Osteoblast (primary cell): ENCODE data around the gene DHRS13. TPM values are rescaled to one million over a fixed set of nuclear protein-coding genes. Genes with fewer than 3 reads are reported as not detected.
"Not testable (repeated sequence)": the region's sequence is repeated elsewhere in the genome, so short reads cannot be mapped to it uniquely, and the experiment has no call there.

ENCODE experiments used
- DNase-seq: peaks from one replicate; pipeline ENCODE4 v3.0.0; 2011; ENCODE audit warnings: low spot score, mixed read lengths; ENCODE audit not compliant: insufficient read length; ENCODE audit errors: missing footprints
- H2AFZ ChIP-seq: 2 replicates; pipeline ENCODE4 v1.6.0; 2011; ENCODE audit warnings: mild to moderate bottlenecking, low read length
- H3K27ac ChIP-seq: 2 replicates; pipeline ENCODE4 v1.5.1; 2011; ENCODE audit warnings: mild to moderate bottlenecking, low read depth, low read length, moderate library complexity
- H3K27me3 ChIP-seq: 2 replicates; pipeline ENCODE4 v1.6.0; 2012; ENCODE audit warnings: mild to moderate bottlenecking, control low read depth, inconsistent platforms, low read length, moderate library complexity; ENCODE audit not compliant: insufficient read depth
- H3K36me3 ChIP-seq: 2 replicates; pipeline ENCODE4 v1.5.1; 2011; ENCODE audit warnings: mild to moderate bottlenecking, low read length, control low read depth, moderate library complexity; ENCODE audit not compliant: insufficient read depth
- H3K4me1 ChIP-seq: 2 replicates; pipeline ENCODE4 v1.5.1; 2011; ENCODE audit warnings: mild to moderate bottlenecking, low read length, control low read depth, moderate library complexity; ENCODE audit not compliant: insufficient read depth
- H3K4me2 ChIP-seq: 2 replicates; pipeline ENCODE4 v1.6.0; 2011; ENCODE audit warnings: mild to moderate bottlenecking, low read length; ENCODE audit not compliant: insufficient read depth
- H3K4me3 ChIP-seq: fragments of 200-600 bp; sonication (generic); 3 replicates; pipeline ENCODE4 v1.5.1; 2012; ENCODE audit warnings: mild to moderate bottlenecking, low read length, inconsistent platforms; ENCODE audit not compliant: insufficient read depth
- H3K79me2 ChIP-seq: 2 replicates; pipeline ENCODE4 v1.6.0; 2012; ENCODE audit warnings: mild to moderate bottlenecking, low read length, control low read depth, inconsistent platforms; ENCODE audit not compliant: insufficient read depth
- H3K9me3 ChIP-seq: 2 replicates; pipeline ENCODE4 v1.5.1; 2011; ENCODE audit warnings: low read depth, low read length, control low read depth
- H4K20me1 ChIP-seq: 2 replicates; pipeline ENCODE4 v1.6.0; 2012; ENCODE audit warnings: mild to moderate bottlenecking, low read length, control low read depth; ENCODE audit not compliant: insufficient read depth
- total RNA-seq: library from RNA; depleted of rRNA; stranded (reverse); fragments of >200 nt; gene quantifications from 2 replicates; pipeline ENCODE4 v1.2.3, GENCODE V29; 2012
- TF ChIP-seq, protein P1 (sequence below): IDR thresholded peaks from 2 replicates; pipeline ENCODE4 v1.5.1; 2011; ENCODE audit warnings: mild to moderate bottlenecking, low read depth, low read length, moderate library complexity; ENCODE audit errors: extremely low read depth

DHRS13 gene
- total RNA-seq, 1 donor = 6.2 TPM

DNA sequence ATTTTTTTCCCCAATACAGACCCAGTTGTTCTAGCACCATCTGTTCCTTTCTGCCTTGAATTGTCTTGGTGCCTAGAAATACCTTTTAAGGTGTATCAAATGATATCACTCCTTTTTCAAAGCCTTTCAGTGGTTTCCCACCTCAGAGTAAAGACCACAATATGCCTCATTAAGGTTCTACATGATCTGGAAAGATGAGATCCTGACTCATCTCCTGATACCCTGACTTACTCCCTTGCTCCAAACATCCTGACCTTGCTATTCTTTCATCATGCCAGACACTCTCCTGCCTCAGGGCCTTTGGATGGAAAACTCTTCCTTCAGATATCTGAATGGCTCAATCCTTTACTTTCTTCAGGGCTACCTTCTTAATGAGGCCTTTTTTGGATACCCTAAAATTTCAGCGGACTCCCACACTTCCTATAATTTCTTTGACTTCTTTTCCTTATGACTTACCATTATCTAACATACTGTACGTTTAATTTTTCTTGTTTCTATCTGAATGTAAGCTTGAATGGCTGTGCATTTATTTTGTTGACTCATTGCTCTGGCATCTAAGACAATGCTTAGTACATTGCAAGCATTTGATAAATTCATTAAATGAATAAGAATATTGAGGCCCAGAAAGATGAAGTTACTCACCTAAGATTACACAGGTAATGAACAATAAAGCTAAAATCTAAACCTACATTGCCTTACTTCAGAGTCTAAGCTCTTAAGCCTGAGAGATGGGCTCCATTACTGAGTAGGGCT is 24.5 kb downstream of the DHRS13 start:
- Histone ChIP-seq H3K36me3 (peaks cover 29% of the 10 kb centered on the region), H3K9me3 (no peaks in the 10 kb centered on the region), H3K4me2 (no peak overlapping the region), H3K79me2 (no peaks in the 10 kb centered on the region), H3K27ac (no peak overlapping the region), H3K4me1 (no peaks in the 10 kb centered on the region), H4K20me1 (no peaks in the 10 kb centered on the region), H2AFZ (no peak overlapping the region), H3K27me3 (no peaks in the 10 kb centered on the region), H3K4me3 (no peak overlapping the region)
- TF ChIP-seq, protein P1, sequence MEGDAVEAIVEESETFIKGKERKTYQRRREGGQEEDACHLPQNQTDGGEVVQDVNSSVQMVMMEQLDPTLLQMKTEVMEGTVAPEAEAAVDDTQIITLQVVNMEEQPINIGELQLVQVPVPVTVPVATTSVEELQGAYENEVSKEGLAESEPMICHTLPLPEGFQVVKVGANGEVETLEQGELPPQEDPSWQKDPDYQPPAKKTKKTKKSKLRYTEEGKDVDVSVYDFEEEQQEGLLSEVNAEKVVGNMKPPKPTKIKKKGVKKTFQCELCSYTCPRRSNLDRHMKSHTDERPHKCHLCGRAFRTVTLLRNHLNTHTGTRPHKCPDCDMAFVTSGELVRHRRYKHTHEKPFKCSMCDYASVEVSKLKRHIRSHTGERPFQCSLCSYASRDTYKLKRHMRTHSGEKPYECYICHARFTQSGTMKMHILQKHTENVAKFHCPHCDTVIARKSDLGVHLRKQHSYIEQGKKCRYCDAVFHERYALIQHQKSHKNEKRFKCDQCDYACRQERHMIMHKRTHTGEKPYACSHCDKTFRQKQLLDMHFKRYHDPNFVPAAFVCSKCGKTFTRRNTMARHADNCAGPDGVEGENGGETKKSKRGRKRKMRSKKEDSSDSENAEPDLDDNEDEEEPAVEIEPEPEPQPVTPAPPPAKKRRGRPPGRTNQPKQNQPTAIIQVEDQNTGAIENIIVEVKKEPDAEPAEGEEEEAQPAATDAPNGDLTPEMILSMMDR = no peak
- DNase-seq = peak; percentile 42

DNA sequence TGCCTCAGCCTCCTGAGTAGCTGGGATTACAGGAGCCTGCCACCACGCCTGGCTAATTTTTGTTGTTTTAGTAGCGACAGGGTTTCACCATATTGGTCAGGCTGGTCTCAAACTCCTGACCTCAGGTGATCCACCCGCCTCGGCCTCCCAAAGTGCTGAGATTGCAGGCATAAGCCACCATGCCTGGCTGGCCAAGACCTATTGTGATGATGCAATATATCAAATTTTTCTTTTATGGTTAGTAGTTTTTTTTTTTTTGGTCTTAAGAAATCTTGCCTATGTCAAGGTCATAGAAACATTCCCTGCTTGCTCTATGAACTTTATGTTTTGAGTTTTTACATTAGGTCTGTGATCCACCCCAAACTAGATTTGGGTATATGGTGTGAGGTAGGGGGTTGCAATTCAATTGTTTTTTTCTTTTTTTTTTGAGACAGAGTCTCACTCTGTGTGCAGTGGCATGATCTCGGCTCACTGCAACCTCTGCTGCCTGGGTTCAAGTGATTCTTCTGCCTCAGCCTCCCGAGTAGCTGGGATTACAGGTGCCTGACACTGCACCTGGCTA is 25.6 kb downstream of the DHRS13 start:
- H4K20me1 ChIP-seq, H3K4me2 ChIP-seq: not testable (repeated sequence)

DNA sequence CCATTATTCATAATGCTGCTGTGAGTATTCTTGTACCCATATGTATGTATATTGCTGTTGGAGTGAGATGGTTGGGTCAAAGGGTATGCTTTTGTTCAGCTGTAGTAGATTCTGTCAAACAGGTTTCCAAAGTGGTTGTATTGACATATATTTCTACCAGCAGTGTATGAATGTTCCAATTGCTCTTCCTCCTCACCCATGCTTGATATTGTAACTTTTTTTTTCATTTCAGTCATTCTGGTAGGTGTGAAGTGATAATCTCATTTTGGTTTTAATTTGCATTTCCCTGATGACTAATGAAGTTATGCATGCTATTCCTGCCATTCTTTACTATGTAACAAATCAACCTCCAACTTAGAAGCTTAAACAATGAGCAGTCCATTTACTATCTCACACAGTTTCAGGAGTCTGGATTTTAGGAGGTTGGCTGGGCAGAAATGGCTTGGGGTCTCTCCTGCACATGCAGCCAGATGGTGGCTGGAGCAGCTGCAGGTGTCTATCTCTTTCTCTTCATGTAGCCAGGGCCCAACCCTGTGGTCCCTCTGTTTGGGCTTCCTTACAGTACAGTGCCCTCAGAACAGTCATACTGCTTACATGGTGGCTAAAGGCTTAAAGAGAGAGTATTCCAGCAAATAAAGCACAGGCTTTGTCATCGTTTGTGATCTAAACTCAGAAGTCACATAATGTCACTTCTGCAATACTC is 26.9 kb downstream of the DHRS13 start:
- Histone ChIP-seq H3K4me2 (no peak overlapping the region), H4K20me1 (no peaks in the 10 kb centered on the region), H3K27me3 (no peaks in the 10 kb centered on the region), H3K9me3 (no peaks in the 10 kb centered on the region), H3K27ac (no peak overlapping the region), H3K79me2 (no peaks in the 10 kb centered on the region), H3K4me1 (no peaks in the 10 kb centered on the region), H3K4me3 (no peak overlapping the region), H3K36me3 (peaks cover 11% of the 10 kb centered on the region), H2AFZ (no peak overlapping the region)
- TF ChIP-seq, protein P1 = no peak
- no peak for DNase-seq

More for the DNA sequence above, 25.6 kb downstream of the DHRS13 start:
- H3K79me2 ChIP-seq, H3K9me3 ChIP-seq, H3K4me3 ChIP-seq, H3K27me3 ChIP-seq, DNase-seq, H2AFZ ChIP-seq, H3K4me1 ChIP-seq, H3K27ac ChIP-seq: not testable (repeated sequence)
- H3K36me3 ChIP-seq = peaks cover 19% of the 10 kb centered on the region

DNA sequence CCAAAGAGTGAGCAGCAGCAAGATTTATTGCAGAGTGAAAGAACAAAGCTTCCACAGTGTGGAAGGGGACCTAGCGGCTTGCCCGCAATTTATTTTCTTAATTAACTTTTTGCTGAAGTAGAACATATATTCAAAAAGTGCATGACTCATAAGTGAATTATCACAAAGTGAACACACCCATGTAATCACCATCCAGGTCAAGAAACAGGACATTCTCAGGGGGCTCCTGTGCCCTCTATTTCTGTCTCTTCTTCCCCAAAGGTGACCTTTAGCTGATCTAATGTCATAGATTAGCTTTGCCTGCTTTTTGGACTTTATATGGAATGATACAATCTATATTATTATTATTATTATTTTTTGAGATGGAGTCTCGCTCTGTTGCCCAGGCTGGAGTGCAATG is 28.1 kb downstream of the DHRS13 start:
- Histone ChIP-seq H3K27ac (no peak overlapping the region), H3K36me3 (no peaks in the 10 kb centered on the region), H2AFZ (no peak overlapping the region), H3K4me3 (no peak overlapping the region), H3K27me3 (no peaks in the 10 kb centered on the region), H3K79me2 (no peaks in the 10 kb centered on the region), H3K4me1 (no peaks in the 10 kb centered on the region), H3K4me2 (no peak overlapping the region), H3K9me3 (no peaks in the 10 kb centered on the region), H4K20me1 (no peaks in the 10 kb centered on the region)
- TF ChIP-seq, protein P1 = no peak
- DNase-seq = no peak
